Tibial nerve (tissue), 4 donors: ENCODE data around the gene SHKBP1. TPM values are rescaled to one million over a fixed set of nuclear protein-coding genes. Genes with fewer than 3 reads are reported as not detected.
"Not testable (repeated sequence)": the region's sequence is repeated elsewhere in the genome, so short reads cannot be mapped to it uniquely, and the experiment has no call there.

Experiments used
- DNase-seq, 2 donors: peaks; one replicate each; pipeline ENCODE4 v3.0.0-alpha.2; 2019; ENCODE audit warnings: low spot score in 2 of 2
- H3K27ac ChIP-seq, 4 donors: fragments of 200-600 bp; sonication (generic) in 3 of 4; one replicate each; pipeline ENCODE4 v1.5.1; 2017 to 2019; ENCODE audit warnings: mild to moderate bottlenecking in 1 of 4
- H3K27me3 ChIP-seq, 2 donors: fragments of 200-600 bp; sonication (generic) in 1 of 2; one replicate each; pipeline versions ENCODE4 v1.5.1 to v1.6.0; 2017 to 2019
- H3K36me3 ChIP-seq, 3 donors: fragments of 200-600 bp; sonication (generic); one replicate each; pipeline ENCODE4 v1.5.1; 2018 to 2019
- H3K4me1 ChIP-seq, 4 donors: fragments of 200-600 bp; sonication (generic) in 3 of 4; one replicate each; pipeline ENCODE4 v1.5.1; 2017 to 2019
- H3K4me3 ChIP-seq, 4 donors: fragments of 200-600 bp; sonication (generic) in 3 of 4; one replicate each; pipeline ENCODE4 v1.5.1; 2017 to 2019; ENCODE audit warnings: mild to moderate bottlenecking in 1 of 4, moderate library complexity in 1 of 4
- H3K9me3 ChIP-seq, 4 donors: fragments of 200-600 bp; sonication (generic) in 3 of 4; one replicate each; pipeline ENCODE4 v1.5.1; 2017 to 2019
- EP300 ChIP-seq, 2 donors: sonication (generic); formaldehyde crosslinking; IDR thresholded peaks; one replicate each; pipeline ENCODE4 v1.6.1; 2017; ENCODE audit warnings: antibody characterized with exemption in 2 of 2, mild to moderate bottlenecking in 1 of 2
- POLR2A ChIP-seq, 2 donors: fragments of 450-650 bp; IDR thresholded peaks; one replicate each; pipeline ENCODE4 v1.6.1; 2017; ENCODE audit warnings: antibody characterized with exemption in 2 of 2, mild to moderate bottlenecking in 2 of 2, moderate library complexity in 2 of 2
- WGBS, 2 donors: methylation state at CpG; one replicate each; pipeline ENCODE4 v1.1.5; 2018; 5-methylcytosine and 5-hydroxymethylcytosine counted together
- total RNA-seq, 4 donors: library from RNA; depleted of rRNA; stranded (reverse); fragments of >200 nt; gene quantifications; one replicate each; pipeline ENCODE4 v1.1.0, GENCODE V29; 2016
- TF ChIP-seq, protein P1 (sequence below), 5 experiments: fragments of 200-600 bp in 3 of 5; fragments of 450-650 bp in 2 of 5; sonication (generic) in 3 of 5; IDR thresholded peaks; one replicate each; pipeline ENCODE4 v1.5.1; 2016 to 2019; ENCODE audit warnings: antibody characterized with exemption in 5 of 5, mild to moderate bottlenecking in 3 of 5, moderate library complexity in 2 of 5

SHKBP1 gene
- total RNA-seq, 4 donors from 2014 or later = 40.8 to 129 (median 51.2) TPM

DNA sequence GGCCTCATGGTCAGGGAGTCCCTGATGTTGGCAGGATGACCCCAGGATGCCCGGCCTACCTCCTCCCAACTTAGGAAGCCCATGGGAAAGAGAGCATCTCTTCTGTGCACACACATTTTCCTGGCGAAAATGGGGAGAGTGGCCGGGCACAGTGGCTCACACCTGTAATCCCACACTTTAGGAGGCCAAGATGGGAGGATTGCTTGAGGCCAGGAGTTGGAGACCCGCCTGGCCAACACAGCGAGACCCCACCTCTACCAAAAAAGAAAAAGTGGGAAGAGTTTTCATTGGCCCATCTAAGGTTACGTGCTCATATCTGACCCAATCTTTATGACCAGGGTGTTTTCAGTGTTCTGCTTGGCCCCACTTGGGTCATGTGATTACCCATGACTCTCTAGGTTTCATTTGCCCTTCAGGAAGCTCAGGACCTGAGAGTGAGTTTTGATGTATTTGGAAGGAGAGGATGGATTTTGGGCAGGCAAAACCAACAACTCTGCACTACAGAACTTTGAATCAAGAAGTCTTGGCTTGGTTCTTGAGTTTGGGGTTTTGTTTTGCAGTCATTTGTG lies 33.6 kb upstream of the SHKBP1 start:
- 91 to 92% methylated on average over 6 of the region's 6 CpGs for WGBS, 2 donors
- H3K9me3 ChIP-seq = peaks cover 0 to 9% (median 0%) of the 10 kb centered on the region in 4 donors

DNA sequence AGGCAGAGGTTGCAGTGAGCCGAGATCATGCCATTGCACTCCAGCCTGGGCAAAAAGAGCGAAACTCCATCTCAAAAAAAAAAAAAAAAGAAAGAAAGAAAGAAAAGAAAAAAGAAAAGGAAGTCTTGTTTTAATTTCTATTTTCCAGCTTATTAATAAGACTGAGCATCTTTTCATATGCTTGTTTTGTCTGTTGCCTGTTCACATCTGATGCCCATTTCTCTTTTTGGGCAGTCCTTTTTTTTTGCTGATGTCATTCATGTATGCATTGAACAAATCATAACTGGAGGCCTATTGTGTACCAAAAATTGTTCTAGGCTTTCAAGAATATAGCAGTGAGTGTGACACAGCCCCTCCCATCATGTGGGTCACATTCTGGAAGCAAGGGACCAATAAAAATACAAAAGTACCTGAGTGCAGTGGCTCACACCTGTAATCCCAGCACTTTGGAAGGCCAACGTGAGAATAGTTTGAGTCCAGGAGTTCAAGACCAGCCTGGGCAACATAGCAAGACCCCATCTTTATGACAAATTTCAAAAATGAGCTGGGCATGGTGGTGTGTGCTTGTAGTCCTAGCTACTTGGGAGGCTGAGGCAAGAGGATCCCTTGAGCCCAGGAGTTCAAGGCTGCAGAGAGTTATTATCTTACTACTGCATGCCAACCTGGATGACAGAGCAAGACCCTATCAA lies 30.4 kb upstream of the SHKBP1 start:
- H3K9me3 ChIP-seq, H3K27ac ChIP-seq, H3K4me1 ChIP-seq, DNase-seq, H3K4me3 ChIP-seq: not testable (repeated sequence)
- Histone ChIP-seq H3K27me3 (peaks cover 0 to 20% of the 10 kb centered on the region in 2 donors), H3K36me3 (peaks cover 0 to 13% (median 0%) of the 10 kb centered on the region in 3 donors)
- WGBS, 2 donors = 86 to 91% methylated on average over 3 of the region's 3 CpGs

More for the DNA sequence above, 33.6 kb upstream of the SHKBP1 start:
- Histone ChIP-seq H3K4me1 (peaks cover 0 to 5% (median 0%) of the 10 kb centered on the region in 4 donors), H3K4me3 (no peak overlapping the region), H3K27me3 (no peaks in the 10 kb centered on the region), H3K27ac (no peak overlapping the region), H3K36me3 (peaks cover 0 to 13% (median 0%) of the 10 kb centered on the region in 3 donors)
- TF ChIP-seq POLR2A (IDR thresholded peaks at IDR 0.05) = no peak
- DNase-seq = no peak

- peaks cover 0 to 20% of the 10 kb centered on the region in 2 donors for H3K27me3 ChIP-seq
- 89 to 93% methylated on average over 4 of the region's 4 CpGs for WGBS, 2 donors
- not testable (repeated sequence) for H3K9me3 ChIP-seq, H3K4me3 ChIP-seq, DNase-seq, H3K4me1 ChIP-seq, H3K27ac ChIP-seq
- H3K36me3 ChIP-seq = peaks cover 0 to 13% (median 0%) of the 10 kb centered on the region in 3 donors
These were observed 29.5 kb upstream of the SHKBP1 start for GRCh38 chr19:40547190-40547589.

DNA sequence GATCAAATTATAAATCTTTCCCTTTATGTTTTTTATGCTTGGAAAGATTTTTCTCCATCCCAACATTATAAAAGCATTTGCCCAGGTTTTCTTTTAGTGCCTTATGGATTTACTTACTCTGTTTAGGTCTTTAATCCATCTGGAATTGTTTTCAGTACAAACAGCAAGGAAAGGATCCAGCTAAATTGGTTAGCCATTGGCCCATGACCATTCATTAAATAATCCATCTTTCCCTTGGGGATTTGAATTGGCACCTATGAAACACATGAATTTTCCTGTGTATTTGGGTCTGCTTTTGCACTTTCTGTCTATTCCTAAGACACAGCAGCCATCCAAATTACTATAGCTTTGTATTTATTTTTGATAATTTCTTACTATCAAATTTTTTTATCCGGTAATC lies 28.8 kb upstream of the SHKBP1 start:
- H3K4me3 ChIP-seq = no peak overlapping the region
- no peak overlapping the region for H3K27ac ChIP-seq
- peaks cover 0 to 20% of the 10 kb centered on the region in 2 donors for H3K27me3 ChIP-seq
- peaks cover 0 to 5% (median 2%) of the 10 kb centered on the region in 4 donors for H3K4me1 ChIP-seq
- H3K36me3 ChIP-seq = peaks cover 0 to 13% (median 0%) of the 10 kb centered on the region in 3 donors
- no peak for DNase-seq
- TF ChIP-seq EP300 (IDR thresholded peaks at IDR 0.05) (no peak), POLR2A (IDR thresholded peaks at IDR 0.05) (no peak)
- TF ChIP-seq, protein P1, sequence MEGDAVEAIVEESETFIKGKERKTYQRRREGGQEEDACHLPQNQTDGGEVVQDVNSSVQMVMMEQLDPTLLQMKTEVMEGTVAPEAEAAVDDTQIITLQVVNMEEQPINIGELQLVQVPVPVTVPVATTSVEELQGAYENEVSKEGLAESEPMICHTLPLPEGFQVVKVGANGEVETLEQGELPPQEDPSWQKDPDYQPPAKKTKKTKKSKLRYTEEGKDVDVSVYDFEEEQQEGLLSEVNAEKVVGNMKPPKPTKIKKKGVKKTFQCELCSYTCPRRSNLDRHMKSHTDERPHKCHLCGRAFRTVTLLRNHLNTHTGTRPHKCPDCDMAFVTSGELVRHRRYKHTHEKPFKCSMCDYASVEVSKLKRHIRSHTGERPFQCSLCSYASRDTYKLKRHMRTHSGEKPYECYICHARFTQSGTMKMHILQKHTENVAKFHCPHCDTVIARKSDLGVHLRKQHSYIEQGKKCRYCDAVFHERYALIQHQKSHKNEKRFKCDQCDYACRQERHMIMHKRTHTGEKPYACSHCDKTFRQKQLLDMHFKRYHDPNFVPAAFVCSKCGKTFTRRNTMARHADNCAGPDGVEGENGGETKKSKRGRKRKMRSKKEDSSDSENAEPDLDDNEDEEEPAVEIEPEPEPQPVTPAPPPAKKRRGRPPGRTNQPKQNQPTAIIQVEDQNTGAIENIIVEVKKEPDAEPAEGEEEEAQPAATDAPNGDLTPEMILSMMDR (IDR thresholded peaks at IDR 0.05) = no peak
- WGBS, 2 donors = 94 to 96% methylated on average over 1 of the region's 1 CpG
- H3K9me3 ChIP-seq = peaks cover 0 to 9% (median 0%) of the 10 kb centered on the region in 4 donors

- TF ChIP-seq, protein P1 (IDR thresholded peaks at IDR 0.05) = peak; percentile 33 to 54 (median 50)
- no peak for TF ChIP-seq POLR2A (IDR thresholded peaks at IDR 0.05)
- no peak for TF ChIP-seq EP300 (IDR thresholded peaks at IDR 0.05)
- H3K27me3 ChIP-seq = peaks cover 0 to 33% of the 10 kb centered on the region in 2 donors
- H3K27ac ChIP-seq = no peak overlapping the region
- H3K4me3 ChIP-seq = no peak overlapping the region
- peaks cover 0 to 13% (median 0%) of the 10 kb centered on the region in 3 donors for H3K36me3 ChIP-seq
- H3K9me3 ChIP-seq = peaks cover 0 to 9% (median 0%) of the 10 kb centered on the region in 4 donors
- peak in 1 of 2 donors; percentile 24 for DNase-seq
- WGBS, 2 donors = 5 to 7% methylated on average over 25 to 35 of the region's 43 CpGs
- H3K4me1 ChIP-seq = peaks cover 0 to 8% (median 2%) of the 10 kb centered on the region in 4 donors
These were observed 27.5 kb upstream of the SHKBP1 start for GRCh38 chr19:40549007-40549708.

GRCh38 chr19:40550951-40551350 lies 25.7 kb upstream of the SHKBP1 start:
- H3K27me3 ChIP-seq = peaks cover 0 to 42% of the 10 kb centered on the region in 2 donors
- DNase-seq = no peak
- H3K4me1 ChIP-seq = peaks cover 0 to 9% (median 2%) of the 10 kb centered on the region in 4 donors
- TF ChIP-seq POLR2A (IDR thresholded peaks at IDR 0.05) = no peak
- TF ChIP-seq EP300 (IDR thresholded peaks at IDR 0.05) = no peak
- TF ChIP-seq, protein P1 (IDR thresholded peaks at IDR 0.05) = no peak
- peaks cover 0 to 7% (median 0%) of the 10 kb centered on the region in 3 donors for H3K36me3 ChIP-seq
- 84 to 90% methylated on average over 4 of the region's 4 CpGs for WGBS, 2 donors
- H3K27ac ChIP-seq = no peak overlapping the region
- H3K4me3 ChIP-seq = no peak overlapping the region
- H3K9me3 ChIP-seq = peaks cover 0 to 8% (median 0%) of the 10 kb centered on the region in 4 donors
